Measurements from ENCODE around the gene FZD7.

The FZD7 gene

GRCh38 chr2:202072226-202072625 is 38.6 kb downstream of the FZD7 start:
- TF ChIP-seq, protein P1, sequence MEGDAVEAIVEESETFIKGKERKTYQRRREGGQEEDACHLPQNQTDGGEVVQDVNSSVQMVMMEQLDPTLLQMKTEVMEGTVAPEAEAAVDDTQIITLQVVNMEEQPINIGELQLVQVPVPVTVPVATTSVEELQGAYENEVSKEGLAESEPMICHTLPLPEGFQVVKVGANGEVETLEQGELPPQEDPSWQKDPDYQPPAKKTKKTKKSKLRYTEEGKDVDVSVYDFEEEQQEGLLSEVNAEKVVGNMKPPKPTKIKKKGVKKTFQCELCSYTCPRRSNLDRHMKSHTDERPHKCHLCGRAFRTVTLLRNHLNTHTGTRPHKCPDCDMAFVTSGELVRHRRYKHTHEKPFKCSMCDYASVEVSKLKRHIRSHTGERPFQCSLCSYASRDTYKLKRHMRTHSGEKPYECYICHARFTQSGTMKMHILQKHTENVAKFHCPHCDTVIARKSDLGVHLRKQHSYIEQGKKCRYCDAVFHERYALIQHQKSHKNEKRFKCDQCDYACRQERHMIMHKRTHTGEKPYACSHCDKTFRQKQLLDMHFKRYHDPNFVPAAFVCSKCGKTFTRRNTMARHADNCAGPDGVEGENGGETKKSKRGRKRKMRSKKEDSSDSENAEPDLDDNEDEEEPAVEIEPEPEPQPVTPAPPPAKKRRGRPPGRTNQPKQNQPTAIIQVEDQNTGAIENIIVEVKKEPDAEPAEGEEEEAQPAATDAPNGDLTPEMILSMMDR (IDR thresholded peaks at IDR 0.05) = 0 out of 2 replicates have a peak, but pooled peaks have one; percentile 19

DNA sequence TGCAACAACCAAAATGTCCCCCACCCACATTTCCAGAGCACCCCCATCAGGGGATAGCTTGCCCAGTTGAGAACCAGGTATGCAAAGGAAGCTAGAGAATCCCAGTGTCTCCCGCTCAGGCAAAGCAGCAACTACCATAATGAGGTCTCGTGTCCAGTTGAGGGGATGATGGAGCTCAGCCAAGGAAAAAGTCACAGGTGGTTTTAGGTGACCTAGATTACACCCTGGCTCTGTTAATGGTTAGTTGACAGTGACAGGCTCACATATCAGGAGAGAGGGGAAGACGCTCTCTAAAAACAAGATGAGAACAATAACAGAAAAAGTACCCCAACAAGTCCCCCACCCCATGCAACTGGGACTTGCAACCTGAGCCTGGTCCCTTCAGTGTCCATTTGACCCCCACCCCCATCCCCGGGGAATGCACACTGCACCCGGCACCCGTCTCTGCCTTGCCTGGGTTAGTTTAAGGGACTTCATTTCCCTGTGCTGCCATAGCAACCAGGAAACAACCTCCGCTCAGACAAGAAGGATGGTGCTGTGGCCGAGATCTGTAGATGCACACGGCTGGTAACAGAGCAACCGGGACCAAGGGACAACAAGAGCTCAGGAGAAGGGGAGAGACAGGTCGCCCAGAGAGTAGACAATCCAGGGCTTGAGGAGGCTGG is 39.2 kb downstream of the FZD7 start, which contains the start of gene KIAA2012:
TSS of gene KIAA2012 (plus strand) at position 519 of the 665 bp plus-strand sequence. CDS start 373 bp downstream, outside the sequence.
- TF ChIP-seq, protein P1 (IDR thresholded peaks at IDR 0.05) = no peak

GRCh38 chr2:202074324-202074723 is 40.7 kb downstream of the FZD7 start:
- TF ChIP-seq, protein P1 (IDR thresholded peaks at IDR 0.05) = no peak

GRCh38 chr2:202079310-202079709 is 45.7 kb downstream of the FZD7 start:
- TF ChIP-seq, protein P1 (IDR thresholded peaks at IDR 0.05) = no peak

DNA sequence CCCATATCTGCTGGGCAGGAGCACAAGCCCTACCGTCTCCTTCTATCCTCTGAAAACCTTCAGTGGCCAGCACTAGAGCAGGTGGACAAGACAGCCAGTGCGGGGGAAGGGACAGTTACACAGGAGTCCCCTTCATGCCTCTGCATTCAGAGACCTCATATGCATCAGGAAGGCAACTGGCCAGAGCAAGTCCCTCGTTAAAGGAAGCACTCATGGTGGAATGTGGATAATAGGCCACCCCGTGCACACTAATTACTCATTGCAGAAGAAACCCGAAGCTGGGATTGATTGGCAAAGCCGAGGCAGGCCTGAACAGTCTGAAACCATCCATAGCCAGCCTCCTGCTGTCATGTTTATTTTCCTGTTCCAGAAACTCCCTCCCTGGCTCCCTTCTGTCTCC is 50.6 kb downstream of the FZD7 start:
- TF ChIP-seq, protein P1 (IDR thresholded peaks at IDR 0.05) = no peak
